Neural progenitor cell (in vitro differentiated cells): Measurements from ENCODE around the gene PEX5L.

ENCODE experiments used
- CTCF ChIP-seq: fragments of 200-600 bp; sonication (generic); IDR thresholded peaks from 2 replicates; pipeline ENCODE4 v1.5.1; 2017; ENCODE audit warnings: antibody characterized with exemption, mild to moderate bottlenecking
- EZH2 ChIP-seq: fragments of 200-600 bp; sonication (generic); IDR thresholded peaks from 2 replicates; pipeline ENCODE4 v1.6.1; 2017; ENCODE audit warnings: antibody characterized with exemption, mild to moderate bottlenecking, moderate library complexity

- TF ChIP-seq CTCF (no peak), EZH2 (no peak)
These were observed 12.1 kb upstream of the PEX5L start for GRCh38 chr3:180048840-180049239.
